Suppressor macrophage treated with lipopolysaccharide for 1 hour (primary cell): ENCODE measurements around the gene KDM3A.

Experiments
- DNase-seq, 3 donors: peaks; one replicate each; pipeline ENCODE4 v3.0.0-alpha.2; 2020 to 2022

The KDM3A gene

GRCh38 chr2:86523491-86523890 lies 82.3 kb downstream of the KDM3A start:
- no peak for DNase-seq

- no peak for DNase-seq
Observed at GRCh38 chr2:86525421-86526340, 84.5 kb downstream of the KDM3A start.

DNA sequence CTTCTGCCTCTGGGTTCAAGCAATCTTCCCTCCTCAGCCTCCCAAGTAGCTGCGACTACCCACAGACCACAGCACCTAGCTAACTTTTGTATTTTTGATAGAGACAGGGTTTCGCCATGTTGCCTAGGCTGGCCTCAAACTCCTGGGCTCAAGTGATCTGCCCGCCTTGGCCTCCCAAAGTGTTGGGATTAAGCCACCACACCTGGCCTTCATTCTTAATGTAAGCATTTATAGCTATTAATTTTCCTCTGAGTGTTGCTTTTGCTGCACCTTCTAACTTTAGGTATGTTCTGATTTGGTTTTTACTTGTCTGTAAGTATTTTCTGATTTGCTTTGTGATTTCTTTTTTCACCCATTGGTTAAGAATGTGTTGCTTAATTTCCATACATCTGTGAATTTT lies 92.4 kb downstream of the KDM3A start:
- DNase-seq, result no peak

DNA sequence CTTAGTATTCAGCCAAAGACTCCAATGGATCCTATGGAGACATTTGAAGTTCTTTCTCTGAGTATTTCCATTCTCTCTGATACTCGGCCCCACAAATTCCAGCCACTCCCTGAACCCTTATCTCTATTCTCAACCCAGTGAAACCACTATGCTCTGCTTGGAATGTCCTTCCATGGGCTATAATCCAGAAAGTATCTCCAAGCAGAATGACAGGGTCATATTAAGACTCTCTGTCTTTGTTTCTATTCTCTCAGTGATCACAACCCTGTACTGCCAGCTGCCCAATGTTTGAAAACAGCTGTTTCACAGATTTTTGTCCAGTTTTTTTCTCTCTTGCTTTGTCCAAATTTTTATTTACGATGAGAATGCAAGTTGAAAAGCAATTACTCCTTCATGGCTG lies 100.2 kb downstream of the KDM3A start:
- no peak for DNase-seq
